NCI-H69 (cell line): ENCODE measurements around the gene RUSC2.
"Not testable (repeated sequence)": the region's sequence is repeated elsewhere in the genome, so short reads cannot be mapped to it uniquely, and the experiment has no call there.

ENCODE experiments used
- DNase-seq: peaks from one replicate; lab custom pipeline; 2025; lab: John Stamatoyannopoulos, UW

Gene RUSC2

DNA sequence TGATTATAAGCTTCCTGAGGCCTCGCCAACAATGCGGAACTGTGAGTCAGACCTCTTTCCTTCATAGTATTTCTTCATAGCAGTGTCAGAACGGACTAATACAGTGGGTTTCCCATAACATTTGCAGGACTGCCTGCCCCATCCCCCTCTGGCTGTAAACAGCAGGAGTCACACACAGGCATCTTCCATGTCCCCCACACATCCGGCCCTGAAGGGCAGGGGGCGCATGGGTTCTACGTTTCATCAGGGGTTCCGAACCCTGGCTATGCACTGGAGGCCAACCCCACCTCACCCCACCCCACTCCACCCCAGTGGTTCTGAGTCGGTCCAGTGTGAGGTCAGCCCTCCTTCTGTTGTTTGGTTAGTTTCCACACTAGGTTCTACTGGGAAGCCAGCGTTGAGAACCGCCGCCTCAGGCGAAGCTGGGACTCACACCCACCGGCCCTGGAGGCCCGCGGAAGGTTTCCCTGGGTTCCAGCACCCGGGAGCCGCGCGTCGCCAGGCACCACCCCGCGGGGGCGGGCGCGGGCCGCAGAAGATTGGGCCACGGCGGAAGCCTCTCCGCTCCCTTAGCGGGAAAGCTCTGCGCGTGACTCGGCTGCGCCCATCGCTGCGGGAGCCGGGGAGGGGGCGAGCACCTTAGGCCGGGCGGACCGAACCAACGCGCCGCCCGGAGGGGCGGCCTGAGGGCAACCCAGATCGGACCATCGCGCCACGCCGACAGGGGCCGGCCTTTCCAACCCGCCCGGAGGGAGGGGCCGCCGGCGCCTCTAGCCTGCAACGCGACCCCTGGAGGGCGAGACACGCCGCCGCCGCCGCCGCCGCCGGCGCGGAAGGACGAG is at the start of gene RUSC2:
TSS of gene RUSC2 (plus strand) at position 799 of the 842 bp plus-strand sequence. CDS start 56,411 bp downstream, outside the sequence.
- peak; percentile 89 for DNase-seq

DNA sequence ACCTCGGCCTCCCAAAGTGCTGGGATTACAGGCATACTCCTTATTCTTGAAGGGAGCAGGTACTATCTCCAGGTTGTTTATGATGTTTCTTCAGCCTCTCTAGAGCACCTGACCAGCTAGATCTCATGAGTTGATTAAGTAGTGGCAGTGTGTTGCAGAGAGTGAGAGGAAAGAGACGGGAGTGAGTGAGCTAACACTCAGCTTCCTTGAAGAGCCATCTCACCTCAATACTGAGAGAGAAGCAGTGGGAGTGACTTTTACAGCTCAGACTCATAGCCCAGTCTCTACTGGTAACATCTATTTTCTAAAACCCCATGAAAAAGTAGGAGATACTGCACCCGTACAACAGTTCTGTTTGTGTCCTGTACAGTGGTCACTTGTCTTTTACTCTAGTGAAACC is 43.9 kb upstream of the RUSC2 start:
- DNase-seq: no peak

- no peak for DNase-seq
These were observed 41.4 kb upstream of the RUSC2 start for GRCh38 chr9:35448496-35448895.

GRCh38 chr9:35452481-35452880 is 37.4 kb upstream of the RUSC2 start:
- no peak for DNase-seq

GRCh38 chr9:35453786-35454185 is 36.1 kb upstream of the RUSC2 start:
- peak; percentile 25 for DNase-seq

DNA sequence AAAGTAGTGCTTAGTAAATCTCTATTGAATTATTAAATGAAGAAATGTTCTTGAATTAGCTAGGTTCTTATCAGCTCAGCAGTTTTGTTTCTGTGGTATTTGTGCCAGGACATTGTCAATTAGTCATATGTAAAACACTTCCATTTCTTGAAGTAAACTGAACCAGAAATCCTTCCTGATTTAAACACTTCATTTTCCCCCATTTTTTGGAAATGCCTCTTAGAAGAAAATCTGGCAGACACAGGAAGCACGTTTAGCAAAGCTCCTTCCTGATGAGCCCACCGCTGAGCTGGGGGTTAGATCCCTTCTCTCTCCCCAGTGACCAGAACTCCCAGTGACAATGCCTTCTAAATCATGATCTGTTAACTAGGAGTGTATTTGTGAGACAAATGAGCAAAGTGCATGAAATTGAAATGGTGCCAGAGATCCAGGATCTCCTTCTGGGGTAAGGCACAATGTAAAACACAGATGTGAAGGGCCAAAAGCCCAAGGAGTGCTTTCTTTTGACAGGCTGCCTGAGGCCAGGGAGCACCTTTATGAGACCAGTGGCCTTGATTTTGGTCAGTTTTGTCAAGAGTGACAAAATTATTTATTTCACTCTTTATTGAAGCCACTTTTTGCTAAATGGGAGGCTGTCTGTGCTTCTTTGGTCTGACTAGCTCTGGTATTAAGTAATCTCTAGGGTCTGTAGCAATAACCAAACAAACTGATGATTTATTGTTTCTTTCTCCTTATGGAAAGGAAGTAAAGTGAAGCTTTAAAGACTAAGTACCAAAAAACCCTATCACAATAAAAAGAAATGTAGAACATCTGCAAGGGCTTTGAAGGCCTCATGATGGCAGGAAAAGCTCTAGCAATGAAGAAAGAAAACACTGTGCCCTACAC is 25.5 kb upstream of the RUSC2 start:
- DNase-seq: no peak

GRCh38 chr9:35470340-35470739 is 19.6 kb upstream of the RUSC2 start:
- DNase-seq: no peak

DNA sequence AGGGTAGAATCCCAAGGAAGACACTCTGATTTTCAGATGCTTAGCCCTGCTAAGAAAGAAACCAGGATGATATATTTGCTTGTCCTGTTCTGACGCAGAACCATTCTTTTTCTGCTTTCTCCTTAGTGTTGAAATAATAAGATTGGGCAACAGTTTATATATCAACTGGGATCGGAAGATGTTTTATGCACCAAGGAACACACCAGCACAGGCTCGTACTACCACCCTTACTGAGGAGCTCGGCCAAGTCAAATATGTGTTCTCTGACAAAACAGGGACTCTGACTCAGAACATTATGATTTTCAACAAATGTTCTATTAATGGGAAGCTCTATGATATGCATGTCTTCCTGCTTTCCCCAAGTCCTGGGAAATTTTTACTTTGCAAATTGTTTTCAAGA is 19.0 kb upstream of the RUSC2 start:
- DNase-seq: no peak

DNA sequence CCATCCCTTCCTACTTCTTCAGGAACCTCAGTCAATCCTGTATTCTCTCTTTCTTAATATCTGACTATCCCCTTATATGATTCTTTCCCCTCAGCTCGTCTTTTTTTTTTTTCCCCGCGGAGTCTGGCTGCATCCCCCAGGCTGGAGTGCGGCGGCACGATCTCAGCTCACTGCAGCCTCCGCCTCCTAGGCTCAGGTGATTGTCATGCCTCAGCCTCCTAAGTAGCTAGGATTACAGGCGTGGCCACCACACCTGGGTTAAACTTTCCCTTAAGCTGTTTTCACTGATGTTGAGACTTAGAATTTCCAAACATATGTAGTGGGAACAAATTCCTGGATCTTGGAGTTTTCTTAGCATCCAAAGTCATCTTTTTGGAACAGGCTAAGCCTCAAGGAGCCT is 13.3 kb upstream of the RUSC2 start:
- DNase-seq: no peak

- peak; percentile 81 for DNase-seq
These were observed 12.6 kb upstream of the RUSC2 start for GRCh38 chr9:35477211-35477855.

DNA sequence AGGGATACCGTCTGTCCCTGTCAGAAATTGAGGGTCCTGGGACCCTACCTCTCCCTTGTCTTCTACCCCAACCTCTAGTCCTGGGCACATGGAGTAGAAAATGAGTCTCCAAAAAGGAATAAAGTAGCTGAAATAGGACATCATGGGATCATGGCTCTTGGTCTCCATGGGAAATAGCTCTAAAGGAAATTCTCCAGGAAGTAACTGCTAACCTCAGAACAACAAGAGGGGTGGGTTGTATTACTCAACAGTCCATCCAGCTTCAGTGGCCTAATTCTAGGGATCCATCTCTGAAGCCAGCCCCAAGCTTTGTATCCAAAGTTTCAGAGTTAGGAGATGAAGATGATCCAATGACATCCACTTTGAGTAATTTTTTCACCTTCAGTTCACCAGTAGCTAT is 11.0 kb upstream of the RUSC2 start:
- no peak for DNase-seq

DNA sequence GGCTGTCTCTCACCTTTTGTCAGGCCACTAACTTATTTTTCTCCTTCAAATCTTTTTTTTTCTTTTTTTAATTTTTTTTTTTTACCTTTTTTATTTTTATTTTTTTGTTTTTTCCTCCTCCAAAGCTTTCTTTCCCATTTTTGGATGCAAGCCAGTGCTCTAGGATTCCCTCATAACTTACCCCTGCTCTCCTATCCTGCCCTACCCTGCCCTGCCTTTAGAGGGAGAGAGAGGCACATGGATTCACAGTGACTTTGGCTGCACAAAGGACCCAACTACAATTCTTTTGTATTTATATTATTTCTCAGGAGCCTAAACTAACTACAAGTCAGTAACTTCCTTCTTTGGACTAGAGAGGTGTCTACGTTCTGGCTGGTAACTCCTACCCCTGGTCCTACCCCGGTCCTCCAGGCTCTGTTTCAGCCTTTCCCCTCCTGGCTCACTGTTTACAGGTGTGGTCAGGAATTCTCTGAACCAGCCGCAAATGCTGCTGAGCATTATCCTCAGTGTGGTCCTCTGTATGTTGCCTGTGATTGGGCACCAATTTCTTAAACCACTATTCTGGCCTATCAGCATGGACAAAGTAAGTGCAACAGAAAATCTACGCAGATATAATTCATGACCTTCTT is 8.4 kb upstream of the RUSC2 start:
- peak; percentile 52 for DNase-seq

DNA sequence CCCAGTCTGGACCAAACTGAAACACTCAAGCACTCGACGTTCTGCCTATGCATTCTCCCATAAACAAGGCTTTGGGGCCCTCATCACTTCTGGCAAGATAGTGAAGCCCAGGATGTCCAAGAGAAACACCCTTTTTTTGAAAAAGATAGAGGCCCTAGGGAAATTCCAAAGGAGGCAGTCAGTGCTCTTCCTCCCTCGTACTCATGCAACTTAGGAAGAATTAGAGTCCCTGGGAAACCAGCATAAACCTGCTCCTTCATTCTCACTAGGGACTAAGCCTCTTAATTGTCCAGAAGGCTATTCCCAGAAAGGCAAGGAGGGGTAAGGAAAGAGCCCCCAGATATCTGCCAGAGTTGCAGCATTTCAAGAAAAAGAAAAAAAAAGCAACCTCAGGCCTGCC is 7.8 kb upstream of the RUSC2 start:
- DNase-seq: no peak

DNA sequence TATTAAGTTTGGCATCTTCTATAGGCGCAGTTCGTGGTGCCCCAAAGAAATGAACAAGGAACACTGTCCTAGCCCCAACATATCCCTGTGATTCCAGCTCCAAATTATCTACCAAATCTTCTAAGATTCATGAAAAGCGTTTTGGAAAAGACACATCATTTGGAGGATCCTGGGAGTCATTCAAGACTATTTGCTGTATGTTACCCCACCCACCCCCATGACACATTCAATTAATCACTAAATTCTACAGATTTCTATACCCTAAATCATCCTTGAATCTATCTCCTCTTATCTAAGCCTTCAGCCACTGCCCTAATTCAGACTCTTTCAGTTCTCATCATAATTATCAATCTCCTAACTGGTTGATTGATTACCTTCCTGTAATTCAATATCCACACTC is 5.5 kb upstream of the RUSC2 start:
- DNase-seq: no peak

GRCh38 chr9:35487081-35487480 is 2.8 kb upstream of the RUSC2 start:
- DNase-seq: no peak

DNA sequence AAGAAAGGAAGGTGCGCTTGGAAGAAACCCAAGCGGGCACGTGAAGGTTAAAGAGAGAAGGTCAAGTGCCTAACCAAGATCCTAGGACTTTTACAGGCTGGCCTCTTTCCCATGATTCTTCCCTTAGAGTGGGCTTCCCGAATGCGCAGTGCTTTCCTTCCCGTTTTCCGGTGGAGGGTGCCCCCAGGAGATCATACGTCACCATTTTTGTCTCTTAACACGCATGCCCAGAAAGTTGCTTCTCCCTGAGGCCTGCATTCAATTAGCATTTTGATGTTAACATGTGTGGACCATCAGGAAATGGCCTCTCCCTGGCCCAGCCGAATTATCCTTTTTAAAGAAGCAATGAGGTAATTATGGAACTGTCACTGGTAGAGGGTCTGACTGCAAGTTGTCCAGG is 1.9 kb upstream of the RUSC2 start:
- no peak for DNase-seq

DNA sequence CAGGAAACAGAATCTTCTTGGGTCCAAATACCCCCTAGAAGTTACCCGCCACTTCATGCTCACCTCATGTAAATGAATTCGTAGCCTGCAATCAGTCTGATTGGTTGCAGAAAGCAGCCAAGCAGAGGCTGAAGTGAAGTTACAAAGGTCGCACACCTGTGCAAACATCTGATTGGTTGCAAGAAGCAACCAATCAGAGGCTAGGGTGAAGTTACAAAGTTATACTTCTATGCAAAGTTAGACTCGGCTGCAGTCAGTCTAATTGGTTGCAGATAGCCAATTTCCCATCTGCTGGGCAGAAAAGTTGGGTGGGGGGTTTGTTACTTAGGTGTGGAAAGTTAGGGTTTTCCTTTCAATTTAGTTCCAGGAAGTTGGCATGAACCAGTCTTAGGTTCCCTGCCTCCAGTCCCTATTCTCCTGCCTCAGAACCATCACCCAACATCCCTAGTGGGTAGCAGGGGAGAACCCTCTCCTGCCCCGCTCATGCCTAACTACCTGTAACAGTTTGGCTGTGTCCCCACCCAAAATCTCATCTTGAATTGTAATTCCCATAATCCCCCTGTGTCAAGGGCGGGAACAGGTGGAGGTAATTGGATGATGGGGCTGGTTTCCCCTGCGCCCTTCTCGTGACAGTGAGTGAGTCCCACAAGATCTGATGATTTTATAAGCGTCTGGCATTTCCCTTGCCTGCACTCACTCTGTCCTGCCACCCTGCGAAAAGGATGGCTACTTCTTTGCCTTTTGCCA is 1.2 kb upstream of the RUSC2 start:
- DNase-seq: no peak

- DNase-seq: no peak
These were observed 421 bp downstream of the RUSC2 start for GRCh38 chr9:35490155-35490909.

DNA sequence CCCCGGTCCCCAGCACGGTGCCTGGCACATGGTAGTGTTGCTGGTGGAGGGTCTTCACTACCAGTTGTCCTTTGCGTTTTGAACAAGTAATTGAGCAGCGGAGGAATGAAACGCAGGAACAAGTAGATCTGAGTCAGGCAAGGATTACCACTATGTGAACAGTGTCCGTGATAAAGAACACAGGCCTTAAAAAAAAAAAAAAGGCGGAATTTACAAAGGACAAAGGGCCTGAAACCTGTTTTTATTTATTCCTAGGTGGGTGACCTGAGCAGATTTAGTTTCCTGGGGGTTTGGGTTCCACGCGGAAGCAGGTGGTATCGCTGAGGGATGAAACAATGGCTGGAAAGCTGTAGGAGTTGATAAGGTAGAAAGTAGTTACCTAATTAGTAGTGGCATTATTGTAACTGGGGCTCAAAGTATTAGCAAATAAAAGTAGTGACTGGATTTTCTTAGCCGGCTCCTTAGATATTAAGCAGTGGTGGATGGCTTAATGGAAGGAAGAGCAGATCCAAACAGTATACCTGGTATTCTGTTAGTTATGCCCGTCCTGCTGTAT is 1.1 kb downstream of the RUSC2 start:
- no peak for DNase-seq

DNA sequence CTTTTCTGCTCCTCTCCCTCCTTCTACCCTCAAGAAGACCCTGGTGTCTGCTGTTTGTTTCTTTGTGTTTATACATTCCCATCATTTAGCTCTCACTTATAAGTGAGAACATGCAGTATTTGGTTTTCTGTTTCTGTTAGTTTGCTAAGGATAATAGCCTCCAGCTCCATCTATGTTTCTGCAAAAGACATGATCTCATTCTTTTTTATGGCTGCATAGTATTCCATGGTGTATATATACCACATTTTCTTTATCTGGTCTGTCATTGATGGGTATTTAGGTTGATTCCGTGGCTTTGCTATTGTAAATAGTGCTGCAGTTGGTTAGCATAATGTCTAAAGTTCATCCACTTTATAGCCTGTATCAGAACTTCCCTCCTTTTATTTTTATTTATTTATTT is 3.2 kb downstream of the RUSC2 start:
- DNase-seq: not testable (repeated sequence)
